ENCODE data around the gene GPR142.

GRCh38 chr17:74396567-74396966, 29.3 kb downstream of the GPR142 start:
- no peak for TF ChIP-seq CTCF (IDR thresholded peaks at IDR 0.05)
- TF ChIP-seq POLR2A (IDR thresholded peaks at IDR 0.05), result no peak

All from lower leg skin (tissue), 3 donors.